Mammary epithelial cell (primary cell): ENCODE measurements around the gene DNPH1.

Experiments
- CTCF ChIP-seq, 2 donors: IDR thresholded peaks in 1 of 2; conservative IDR thresholded peaks in 1 of 2; 2 replicates each; pipeline ENCODE4 v1.5.1; 2011 to 2012; ENCODE audit warnings: inconsistent platforms in 2 of 2, low read length in 2 of 2, mild to moderate bottlenecking in 2 of 2, control low read depth in 1 of 2, low read depth in 1 of 2; ENCODE audit not compliant: insufficient read depth in 1 of 2; ENCODE audit errors: extremely low read depth in 1 of 2
- EZH2 ChIP-seq: IDR thresholded peaks from 2 replicates; pipeline ENCODE4 v1.6.1; 2012; ENCODE audit warnings: low read length, inconsistent platforms, borderline replicate concordance

- TF ChIP-seq CTCF (conservative IDR thresholded peaks at IDR 0.05 in 1 of 2, IDR thresholded peaks at IDR 0.05 in 1 of 2; ENCODE audit: extremely low read depth in 1 of 2, insufficient read depth in 1 of 2, low read depth in 1 of 2, low read length in 2 of 2) (no peak), EZH2 (no peak)
These were observed 47.7 kb downstream of the DNPH1 start for GRCh38 chr6:43181621-43181941.
